ENCODE data around the gene ELP2.
"Not testable (repeated sequence)": the region's sequence is repeated elsewhere in the genome, so short reads cannot be mapped to it uniquely, and the experiment has no call there.

ELP2 gene

GRCh38 chr18:36191711-36192110 is 62.0 kb downstream of the ELP2 start:
- no peak for DNase-seq

GRCh38 chr18:36194600-36195315 is 65.1 kb downstream of the ELP2 start:
- DNase-seq = no peak

- DNase-seq = no peak
These were observed 65.9 kb downstream of the ELP2 start for GRCh38 chr18:36195427-36196122.

- DNase-seq = no peak
These were observed 66.7 kb downstream of the ELP2 start for GRCh38 chr18:36196238-36196995.

GRCh38 chr18:36197511-36198166 is 67.9 kb downstream of the ELP2 start:
- DNase-seq = no peak

GRCh38 chr18:36199691-36200295 is 70.1 kb downstream of the ELP2 start:
- DNase-seq = no peak

- DNase-seq = no peak
These were observed 70.7 kb downstream of the ELP2 start for GRCh38 chr18:36200354-36200771.

GRCh38 chr18:36201765-36202164 is 72.1 kb downstream of the ELP2 start:
- DNase-seq = no peak

- no peak for DNase-seq
These were observed 73.7 kb downstream of the ELP2 start for GRCh38 chr18:36203360-36203895.

GRCh38 chr18:36205166-36205565 is 75.5 kb downstream of the ELP2 start:
- no peak for DNase-seq

- DNase-seq = no peak
These were observed 77.6 kb downstream of the ELP2 start for GRCh38 chr18:36207303-36207702.

GRCh38 chr18:36207969-36208368 is 78.3 kb downstream of the ELP2 start:
- DNase-seq = not testable (repeated sequence)

- no peak for DNase-seq
These were observed 81.9 kb downstream of the ELP2 start for GRCh38 chr18:36211612-36212065.

GRCh38 chr18:36212301-36213171 is 82.8 kb downstream of the ELP2 start:
- no peak for DNase-seq

GRCh38 chr18:36214811-36215210 is 85.1 kb downstream of the ELP2 start:
- DNase-seq = no peak

- DNase-seq = no peak
These were observed 85.9 kb downstream of the ELP2 start for GRCh38 chr18:36215577-36215976.

- no peak for DNase-seq
These were observed 87.6 kb downstream of the ELP2 start for GRCh38 chr18:36217348-36217747.

- no peak for DNase-seq
These were observed 99.5 kb downstream of the ELP2 start for GRCh38 chr18:36229188-36229587.
